Measurements from ENCODE around the gene PROSER2.
"Not testable (repeated sequence)": the region's sequence is repeated elsewhere in the genome, so short reads cannot be mapped to it uniquely, and the experiment has no call there.

Gene PROSER2

GRCh38 chr10:11838298-11838852 lies 15.2 kb downstream of the PROSER2 start:
- DNase-seq = no peak

- DNase-seq = no peak
Observed at GRCh38 chr10:11841375-11841774, 18.2 kb downstream of the PROSER2 start.

- DNase-seq = no peak
Observed at GRCh38 chr10:11842411-11842810, 19.3 kb downstream of the PROSER2 start.

GRCh38 chr10:11845113-11845512 lies 22.0 kb downstream of the PROSER2 start:
- no peak for DNase-seq

- DNase-seq = no peak
Observed at GRCh38 chr10:11846542-11846941, 23.4 kb downstream of the PROSER2 start.

GRCh38 chr10:11849277-11849676 lies 26.1 kb downstream of the PROSER2 start:
- no peak for DNase-seq

GRCh38 chr10:11849911-11850310 lies 26.8 kb downstream of the PROSER2 start:
- DNase-seq = no peak

GRCh38 chr10:11851910-11852309 lies 28.8 kb downstream of the PROSER2 start:
- no peak for DNase-seq

GRCh38 chr10:11852637-11853036 lies 29.5 kb downstream of the PROSER2 start:
- not testable (repeated sequence) for DNase-seq

- no peak for DNase-seq
Observed at GRCh38 chr10:11853468-11853867, 30.3 kb downstream of the PROSER2 start.

- no peak for DNase-seq
Observed at GRCh38 chr10:11854301-11854700, 31.1 kb downstream of the PROSER2 start.

GRCh38 chr10:11856089-11856488 lies 32.9 kb downstream of the PROSER2 start:
- no peak for DNase-seq

GRCh38 chr10:11856678-11857077 lies 33.5 kb downstream of the PROSER2 start:
- DNase-seq = no peak

GRCh38 chr10:11858093-11858492 lies 34.9 kb downstream of the PROSER2 start:
- no peak for DNase-seq

- DNase-seq = no peak
Observed at GRCh38 chr10:11861341-11861740, 38.2 kb downstream of the PROSER2 start.

- DNase-seq = no peak
Observed at GRCh38 chr10:11861811-11862428, 38.8 kb downstream of the PROSER2 start.

GRCh38 chr10:11863353-11864109 lies 40.4 kb downstream of the PROSER2 start:
- peak; percentile 45 for DNase-seq

- DNase-seq = no peak
Observed at GRCh38 chr10:11864727-11865126, 41.6 kb downstream of the PROSER2 start.

- no peak for DNase-seq
Observed at GRCh38 chr10:11865561-11865960, 42.4 kb downstream of the PROSER2 start.

GRCh38 chr10:11866199-11866925 lies 43.2 kb downstream of the PROSER2 start:
- no peak for DNase-seq

GRCh38 chr10:11869219-11869618 lies 46.1 kb downstream of the PROSER2 start:
- no peak for DNase-seq

- DNase-seq = no peak
Observed at GRCh38 chr10:11869743-11870460, 46.7 kb downstream of the PROSER2 start.

GRCh38 chr10:11870461-11870780 lies 47.3 kb downstream of the PROSER2 start:
- no peak for DNase-seq
